ENCODE results near the gene TYSND1. TPM values are rescaled to one million over a fixed set of nuclear protein-coding genes. Genes with fewer than 3 reads are reported as not detected.
"Not testable (repeated sequence)": the region's sequence is repeated elsewhere in the genome, so short reads cannot be mapped to it uniquely, and the experiment has no call there.

The TYSND1 gene
- total RNA-seq, 4 donors from 2014 or later = 6.9 to 13.4 (median 11.4) TPM

DNA sequence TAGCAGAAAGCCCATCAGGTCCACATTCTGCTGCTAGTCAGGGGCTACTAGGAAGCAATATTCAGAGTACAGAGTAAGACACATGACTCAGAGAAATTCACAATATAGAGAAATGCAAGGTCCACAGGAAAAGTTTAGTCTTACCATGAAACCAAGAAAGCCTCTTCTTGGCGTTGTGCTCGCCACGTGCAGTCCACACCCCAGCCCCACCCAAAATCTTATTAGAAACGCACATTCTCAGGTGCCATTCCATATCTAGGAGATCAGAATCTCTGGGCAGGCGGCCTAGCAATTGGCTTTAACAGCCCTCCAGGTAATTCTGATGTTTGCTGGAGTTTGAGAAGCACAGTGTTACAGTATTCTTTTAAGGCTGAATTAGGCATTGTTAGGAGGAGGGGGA lies 39.6 kb upstream of the TYSND1 start:
- TF ChIP-seq POLR2A (IDR thresholded peaks at IDR 0.05) = no peak
- no peak for TF ChIP-seq EP300 (IDR thresholded peaks at IDR 0.05)
- TF ChIP-seq, protein P1, sequence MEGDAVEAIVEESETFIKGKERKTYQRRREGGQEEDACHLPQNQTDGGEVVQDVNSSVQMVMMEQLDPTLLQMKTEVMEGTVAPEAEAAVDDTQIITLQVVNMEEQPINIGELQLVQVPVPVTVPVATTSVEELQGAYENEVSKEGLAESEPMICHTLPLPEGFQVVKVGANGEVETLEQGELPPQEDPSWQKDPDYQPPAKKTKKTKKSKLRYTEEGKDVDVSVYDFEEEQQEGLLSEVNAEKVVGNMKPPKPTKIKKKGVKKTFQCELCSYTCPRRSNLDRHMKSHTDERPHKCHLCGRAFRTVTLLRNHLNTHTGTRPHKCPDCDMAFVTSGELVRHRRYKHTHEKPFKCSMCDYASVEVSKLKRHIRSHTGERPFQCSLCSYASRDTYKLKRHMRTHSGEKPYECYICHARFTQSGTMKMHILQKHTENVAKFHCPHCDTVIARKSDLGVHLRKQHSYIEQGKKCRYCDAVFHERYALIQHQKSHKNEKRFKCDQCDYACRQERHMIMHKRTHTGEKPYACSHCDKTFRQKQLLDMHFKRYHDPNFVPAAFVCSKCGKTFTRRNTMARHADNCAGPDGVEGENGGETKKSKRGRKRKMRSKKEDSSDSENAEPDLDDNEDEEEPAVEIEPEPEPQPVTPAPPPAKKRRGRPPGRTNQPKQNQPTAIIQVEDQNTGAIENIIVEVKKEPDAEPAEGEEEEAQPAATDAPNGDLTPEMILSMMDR (IDR thresholded peaks at IDR 0.05) = no peak
- TF ChIP-seq POLR2AphosphoS5 (IDR thresholded peaks at IDR 0.05) = no peak
- H3K4me3 ChIP-seq = no peak overlapping the region
- 60 to 84% methylated on average over 2 to 5 of the region's 5 CpGs for WGBS, 2 donors (ENCODE audit: low coverage in 1 of 2)
- H3K27me3 ChIP-seq = no peaks in the 10 kb centered on the region
- H3K36me3 ChIP-seq = no peaks in the 10 kb centered on the region
- no peak overlapping the region for H3K27ac ChIP-seq
- no peak for ATAC-seq
- H3K4me1 ChIP-seq = no peaks in the 10 kb centered on the region
- no peaks in the 10 kb centered on the region for H3K9me3 ChIP-seq

GRCh38 chr10:70183304-70183703 lies 36.8 kb upstream of the TYSND1 start:
- H3K4me1 ChIP-seq = no peaks in the 10 kb centered on the region
- TF ChIP-seq, protein P1 (IDR thresholded peaks at IDR 0.05) = no peak
- TF ChIP-seq POLR2AphosphoS5 (IDR thresholded peaks at IDR 0.05) (no peak), EP300 (IDR thresholded peaks at IDR 0.05) (no peak), POLR2A (IDR thresholded peaks at IDR 0.05) (no peak)
- H3K27ac ChIP-seq = no peak overlapping the region
- peaks cover 18% of the 10 kb centered on the region for H3K27me3 ChIP-seq
- H3K4me3 ChIP-seq = no peak overlapping the region
- no peaks in the 10 kb centered on the region for H3K36me3 ChIP-seq
- H3K9me3 ChIP-seq = peaks cover 0 to 3% (median 0%) of the 10 kb centered on the region in 3 donors
- ATAC-seq = no peak
- 79 to 86% methylated on average over 2 of the region's 2 CpGs for WGBS, 2 donors (ENCODE audit: low coverage in 1 of 2)

GRCh38 chr10:70179209-70179608 lies 32.7 kb upstream of the TYSND1 start:
- WGBS, 2 donors (ENCODE audit: low coverage in 1 of 2) = 85 to 94% methylated on average over 6 to 8 of the region's 8 CpGs

DNA sequence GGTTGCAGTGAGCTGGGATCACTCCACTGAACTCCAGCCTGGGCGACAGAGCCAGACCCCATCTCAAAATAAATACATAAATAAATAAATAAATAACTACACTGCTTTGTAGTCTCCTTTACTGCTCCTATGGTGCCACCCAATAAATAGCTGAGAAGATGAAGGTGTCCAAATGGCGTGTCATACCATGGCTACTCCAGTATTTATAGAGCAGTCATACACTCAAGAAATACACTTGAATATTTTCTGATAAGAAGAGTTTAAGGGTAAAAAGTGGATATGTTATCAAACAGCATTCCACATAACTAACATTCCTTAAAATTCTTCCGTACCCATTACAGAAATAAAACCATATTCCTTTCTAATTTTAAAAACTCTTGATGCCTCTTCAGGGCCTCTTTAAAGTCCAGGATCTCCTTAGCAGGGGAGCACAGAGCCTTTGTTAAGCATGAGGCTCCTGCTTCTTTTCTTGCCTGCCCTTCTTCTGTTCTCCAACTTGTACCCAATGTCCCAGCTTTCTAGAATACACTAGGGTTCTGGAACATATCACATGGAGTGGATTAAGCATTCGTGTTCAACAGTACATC lies 31.7 kb upstream of the TYSND1 start:
- Histone ChIP-seq H3K9me3 (peaks cover 0 to 3% (median 0%) of the 10 kb centered on the region in 3 donors), H3K27me3 (peaks cover 18% of the 10 kb centered on the region), H3K4me1 (no peaks in the 10 kb centered on the region), H3K27ac (no peak overlapping the region), H3K36me3 (no peaks in the 10 kb centered on the region), H3K4me3 (no peak overlapping the region)
- TF ChIP-seq, protein P1 (IDR thresholded peaks at IDR 0.05) = no peak
- TF ChIP-seq POLR2AphosphoS5 (IDR thresholded peaks at IDR 0.05) = no peak
- no peak for ATAC-seq
- 68 to 84% methylated on average over 4 of the region's 4 CpGs for WGBS, 2 donors (ENCODE audit: low coverage in 1 of 2)

More at GRCh38 chr10:70179209-70179608, 32.7 kb upstream of the TYSND1 start:
- H3K27ac ChIP-seq, H3K36me3 ChIP-seq, H3K4me1 ChIP-seq, H3K9me3 ChIP-seq, H3K4me3 ChIP-seq, ATAC-seq: not testable (repeated sequence)
- peaks cover 18% of the 10 kb centered on the region for H3K27me3 ChIP-seq

DNA sequence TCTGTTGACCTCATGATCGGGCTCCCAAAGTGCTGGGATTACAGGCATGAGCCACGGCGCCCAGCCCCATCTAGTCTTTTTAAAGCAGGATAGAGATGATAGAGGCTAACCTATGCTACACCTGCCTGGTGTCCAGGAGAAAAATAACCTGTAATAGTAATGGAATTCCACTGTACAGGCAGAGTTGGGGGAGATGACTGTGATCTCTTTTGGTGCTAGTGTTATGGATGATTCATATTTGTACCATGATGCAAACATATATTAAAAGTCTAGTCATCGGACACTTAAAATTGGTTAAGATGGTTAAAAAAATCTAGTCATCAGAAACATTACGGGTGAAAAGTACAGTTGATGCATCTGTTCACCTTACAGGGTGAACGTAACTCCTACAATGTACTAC lies 29.9 kb upstream of the TYSND1 start:
- ATAC-seq = no peak
- WGBS, 2 donors (ENCODE audit: low coverage in 1 of 2) = 92% methylated on average over 3 of the region's 6 CpGs

More for the DNA sequence above, 29.9 kb upstream of the TYSND1 start:
- Histone ChIP-seq H3K27me3 (peaks cover 18% of the 10 kb centered on the region), H3K36me3 (no peaks in the 10 kb centered on the region), H3K4me3 (no peak overlapping the region), H3K4me1 (no peaks in the 10 kb centered on the region), H3K27ac (no peak overlapping the region), H3K9me3 (peaks cover 0 to 3% (median 0%) of the 10 kb centered on the region in 3 donors)
- TF ChIP-seq POLR2AphosphoS5 (IDR thresholded peaks at IDR 0.05) (no peak), POLR2A (IDR thresholded peaks at IDR 0.05) (no peak), EP300 (IDR thresholded peaks at IDR 0.05) (no peak)
- TF ChIP-seq, protein P1 (IDR thresholded peaks at IDR 0.05) = no peak
